OCI-LY7 (cell line): ENCODE results near the gene PTCD1.

Experiments used
- EZH2phosphoT487 ChIP-seq: fragments of 200-600 bp; sonication (generic); IDR thresholded peaks from 2 replicates; pipeline ENCODE4 v1.6.1; 2018; ENCODE audit warnings: low read depth, borderline replicate concordance, mild to moderate bottlenecking, mixed run types, antibody characterized with exemption, low read length, moderate library complexity, mixed read lengths
- TF ChIP-seq, protein P1 (sequence below): fragments of 200-600 bp; sonication (generic); conservative IDR thresholded peaks from 2 replicates; pipeline ENCODE4 v1.5.1; 2014; ENCODE audit warnings: mild to moderate bottlenecking, antibody characterized with exemption, low read length, moderate library complexity, mixed read lengths

DNA sequence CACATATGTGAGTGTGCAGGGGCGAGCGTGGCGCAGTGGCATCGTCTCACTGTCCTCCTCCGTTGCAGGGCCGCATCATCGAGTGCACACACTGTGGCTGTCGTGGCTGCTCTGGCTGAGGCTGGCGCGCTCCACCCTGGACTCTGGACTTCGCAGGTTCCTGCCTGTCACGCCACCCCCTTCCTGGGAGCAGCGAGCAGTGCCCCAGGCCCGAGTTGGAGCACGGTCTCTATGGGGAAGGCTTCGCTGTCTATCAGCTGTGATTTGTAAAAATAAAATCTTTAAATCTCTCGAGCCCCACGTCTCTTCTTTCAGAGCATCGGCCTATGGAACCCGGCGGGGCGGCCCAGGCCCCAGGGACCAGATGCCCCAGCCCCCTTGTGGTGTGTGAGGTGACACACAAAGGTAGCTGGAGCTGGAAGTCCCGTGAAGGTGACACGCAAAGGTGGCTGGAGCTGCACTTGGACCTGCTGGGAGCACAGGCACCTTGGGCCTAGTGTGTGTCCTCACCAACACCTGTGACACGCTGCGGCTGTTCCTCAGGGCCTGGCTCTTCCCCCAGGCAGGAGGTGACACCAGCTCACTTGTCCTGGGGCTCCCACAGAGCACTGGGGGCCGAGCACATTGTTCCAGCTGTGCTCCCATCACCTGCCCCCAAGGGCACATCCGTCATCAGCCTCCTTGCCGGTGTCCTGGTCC, 19.1 kb downstream of the PTCD1 start:
- TF ChIP-seq, protein P1, sequence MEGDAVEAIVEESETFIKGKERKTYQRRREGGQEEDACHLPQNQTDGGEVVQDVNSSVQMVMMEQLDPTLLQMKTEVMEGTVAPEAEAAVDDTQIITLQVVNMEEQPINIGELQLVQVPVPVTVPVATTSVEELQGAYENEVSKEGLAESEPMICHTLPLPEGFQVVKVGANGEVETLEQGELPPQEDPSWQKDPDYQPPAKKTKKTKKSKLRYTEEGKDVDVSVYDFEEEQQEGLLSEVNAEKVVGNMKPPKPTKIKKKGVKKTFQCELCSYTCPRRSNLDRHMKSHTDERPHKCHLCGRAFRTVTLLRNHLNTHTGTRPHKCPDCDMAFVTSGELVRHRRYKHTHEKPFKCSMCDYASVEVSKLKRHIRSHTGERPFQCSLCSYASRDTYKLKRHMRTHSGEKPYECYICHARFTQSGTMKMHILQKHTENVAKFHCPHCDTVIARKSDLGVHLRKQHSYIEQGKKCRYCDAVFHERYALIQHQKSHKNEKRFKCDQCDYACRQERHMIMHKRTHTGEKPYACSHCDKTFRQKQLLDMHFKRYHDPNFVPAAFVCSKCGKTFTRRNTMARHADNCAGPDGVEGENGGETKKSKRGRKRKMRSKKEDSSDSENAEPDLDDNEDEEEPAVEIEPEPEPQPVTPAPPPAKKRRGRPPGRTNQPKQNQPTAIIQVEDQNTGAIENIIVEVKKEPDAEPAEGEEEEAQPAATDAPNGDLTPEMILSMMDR: no peak
- no peak for TF ChIP-seq EZH2phosphoT487
